ENCODE measurements around the gene SIM2. TPM values are rescaled to one million over a fixed set of nuclear protein-coding genes. Genes with fewer than 3 reads are reported as not detected.
"Not testable (repeated sequence)": the region's sequence is repeated elsewhere in the genome, so short reads cannot be mapped to it uniquely, and the experiment has no call there.

SIM2 gene
- total RNA-seq, result under 0.01 and 0.05 TPM in 2 replicates

DNA sequence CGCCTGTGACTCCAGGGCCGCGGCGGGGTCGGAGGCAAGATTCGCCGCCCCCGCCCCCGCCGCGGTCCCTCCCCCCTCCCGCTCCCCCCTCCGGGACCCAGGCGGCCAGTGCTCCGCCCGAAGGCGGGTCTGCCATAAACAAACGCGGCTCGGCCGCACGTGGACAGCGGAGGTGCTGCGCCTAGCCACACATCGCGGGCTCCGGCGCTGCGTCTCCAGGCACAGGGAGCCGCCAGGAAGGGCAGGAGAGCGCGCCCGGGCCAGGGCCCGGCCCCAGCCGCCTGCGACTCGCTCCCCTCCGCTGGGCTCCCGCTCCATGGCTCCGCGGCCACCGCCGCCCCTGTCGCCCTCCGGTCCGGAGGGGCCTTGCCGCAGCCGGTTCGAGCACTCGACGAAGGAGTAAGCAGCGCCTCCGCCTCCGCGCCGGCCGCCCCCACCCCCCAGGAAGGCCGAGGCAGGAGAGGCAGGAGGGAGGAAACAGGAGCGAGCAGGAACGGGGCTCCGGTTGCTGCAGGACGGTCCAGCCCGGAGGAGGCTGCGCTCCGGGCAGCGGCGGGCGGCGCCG is at the start of gene SIM2:
Gene SIM2, plus strand, starts transcription at position 135 of the 565 bp plus-strand sequence. CDS start 632 bp downstream, outside the sequence.
- peak; percentile 43 for DNase-seq

DNA sequence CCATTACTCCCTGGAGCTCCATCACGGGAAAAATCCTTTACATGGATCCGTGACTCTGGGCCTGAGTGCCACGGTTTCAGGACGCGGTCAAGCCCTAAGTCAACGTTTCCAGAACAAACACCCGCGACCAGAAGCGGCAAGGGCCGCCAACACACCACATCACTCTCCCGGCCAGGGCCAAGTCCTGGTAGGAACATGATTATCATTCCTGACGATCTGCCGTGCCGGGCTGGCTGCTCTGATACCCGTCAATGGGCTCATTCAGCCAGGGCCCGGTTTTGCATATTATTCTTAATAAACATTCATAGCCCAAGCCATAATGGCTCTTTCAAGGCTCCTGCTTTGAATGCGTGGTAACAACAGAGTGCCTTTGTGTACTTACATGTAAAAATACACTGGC is 44.6 kb upstream of the SIM2 start:
- no peak for DNase-seq

DNA sequence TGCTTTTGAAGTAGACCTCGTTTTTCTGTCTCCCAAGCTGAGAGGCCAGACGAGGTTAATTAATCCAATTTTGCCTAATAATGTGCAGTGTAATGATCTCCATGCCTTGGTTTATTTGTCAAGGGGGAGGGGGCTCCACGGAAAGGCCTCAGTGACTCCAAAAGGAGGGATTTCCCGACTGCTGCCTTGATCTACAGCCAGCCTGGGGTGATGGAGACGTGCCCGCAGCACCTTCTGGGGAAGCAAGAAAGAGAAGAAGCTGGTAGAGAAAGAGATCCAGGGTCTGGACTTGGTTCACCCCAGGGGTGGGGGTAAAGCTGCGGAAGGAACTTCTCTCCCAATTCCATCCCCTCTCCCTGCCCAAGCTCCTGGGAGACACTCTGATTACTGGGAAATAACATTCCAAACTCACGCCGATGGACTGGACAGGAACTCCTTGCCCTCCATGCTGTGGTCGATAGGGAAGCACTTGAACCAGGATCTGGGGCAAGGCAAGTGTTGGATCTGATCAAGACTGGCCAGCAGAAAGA is 44.1 kb upstream of the SIM2 start:
- no peak for DNase-seq

- no peak for DNase-seq
Measured at GRCh38 chr21:36656138-36656537, 42.8 kb upstream of the SIM2 start.

DNA sequence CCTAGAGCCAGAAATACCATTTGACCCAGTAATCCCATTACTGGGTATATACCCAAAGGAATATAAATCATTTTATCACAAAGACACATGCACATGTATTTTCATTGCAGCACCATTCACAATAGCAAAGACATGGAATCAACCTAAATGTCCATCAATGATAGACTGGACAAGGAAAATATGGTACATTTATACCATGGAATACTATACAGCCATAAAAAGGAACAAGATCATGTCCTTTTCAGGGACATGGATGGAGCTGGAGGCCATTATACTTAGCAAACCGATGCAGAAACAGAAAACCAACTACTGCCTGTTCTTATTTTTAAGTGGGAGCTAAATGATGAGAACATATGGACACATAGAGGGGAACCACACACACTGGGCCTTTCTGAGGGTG is 41.6 kb upstream of the SIM2 start:
- not testable (repeated sequence) for DNase-seq

GRCh38 chr21:36657999-36658398 is 40.9 kb upstream of the SIM2 start:
- DNase-seq, result no peak

DNA sequence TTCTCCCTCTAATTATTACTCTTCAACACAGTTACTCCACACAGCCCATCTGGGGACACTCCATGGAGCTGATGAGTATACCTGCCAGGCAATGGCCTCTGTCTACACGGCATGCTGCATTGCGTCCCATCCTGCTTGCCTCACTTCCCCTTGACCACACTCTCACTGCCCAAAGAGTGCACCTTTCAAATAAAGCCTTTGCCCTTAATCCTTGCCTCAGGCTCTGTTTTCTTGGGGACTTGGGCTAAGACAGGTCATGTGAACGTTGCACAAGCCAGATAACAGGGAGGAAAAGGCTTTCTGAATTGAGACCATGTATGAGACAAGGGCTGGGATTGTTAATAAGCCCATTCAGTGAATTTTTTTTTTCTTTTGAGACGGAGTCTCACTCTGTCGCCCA is 40.0 kb upstream of the SIM2 start:
- DNase-seq, result no peak

DNA sequence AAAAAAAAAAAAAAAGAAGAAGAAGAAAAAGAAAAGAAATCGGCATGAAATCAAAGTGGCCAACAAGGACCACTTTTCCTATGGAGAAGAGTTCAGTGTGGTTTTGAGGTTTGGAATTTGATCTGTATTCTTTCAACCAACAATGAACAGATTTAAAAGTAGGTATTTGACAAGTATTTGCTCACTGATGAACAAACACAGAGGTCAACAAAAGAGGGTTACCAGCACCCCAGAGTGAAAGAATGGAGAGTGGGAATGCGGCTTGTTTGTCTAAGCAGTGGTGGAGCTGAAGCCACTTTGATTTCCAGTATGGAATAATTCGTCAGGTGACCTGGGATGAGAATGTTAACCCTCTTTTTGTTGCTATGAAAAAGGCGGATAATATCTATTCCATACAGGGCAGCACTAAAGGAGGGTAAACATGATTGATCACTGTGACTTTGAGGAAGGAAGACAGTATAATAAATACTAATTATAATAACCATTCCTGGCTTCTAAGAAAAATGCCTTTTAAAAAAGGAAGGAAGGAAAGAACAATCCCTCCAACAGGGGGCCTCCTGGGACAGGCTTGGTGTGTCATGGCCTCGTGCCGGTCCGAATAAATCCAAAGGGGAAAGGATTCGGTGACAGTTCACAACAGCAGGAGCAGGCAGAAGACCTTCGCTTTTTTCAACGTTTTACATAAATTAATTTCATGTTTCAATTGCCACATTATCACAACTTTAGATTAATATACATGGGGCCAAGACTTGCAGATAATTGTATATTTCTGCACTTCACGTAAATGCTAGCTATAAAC is 37.2 kb upstream of the SIM2 start:
- peak; percentile 49 for DNase-seq

DNA sequence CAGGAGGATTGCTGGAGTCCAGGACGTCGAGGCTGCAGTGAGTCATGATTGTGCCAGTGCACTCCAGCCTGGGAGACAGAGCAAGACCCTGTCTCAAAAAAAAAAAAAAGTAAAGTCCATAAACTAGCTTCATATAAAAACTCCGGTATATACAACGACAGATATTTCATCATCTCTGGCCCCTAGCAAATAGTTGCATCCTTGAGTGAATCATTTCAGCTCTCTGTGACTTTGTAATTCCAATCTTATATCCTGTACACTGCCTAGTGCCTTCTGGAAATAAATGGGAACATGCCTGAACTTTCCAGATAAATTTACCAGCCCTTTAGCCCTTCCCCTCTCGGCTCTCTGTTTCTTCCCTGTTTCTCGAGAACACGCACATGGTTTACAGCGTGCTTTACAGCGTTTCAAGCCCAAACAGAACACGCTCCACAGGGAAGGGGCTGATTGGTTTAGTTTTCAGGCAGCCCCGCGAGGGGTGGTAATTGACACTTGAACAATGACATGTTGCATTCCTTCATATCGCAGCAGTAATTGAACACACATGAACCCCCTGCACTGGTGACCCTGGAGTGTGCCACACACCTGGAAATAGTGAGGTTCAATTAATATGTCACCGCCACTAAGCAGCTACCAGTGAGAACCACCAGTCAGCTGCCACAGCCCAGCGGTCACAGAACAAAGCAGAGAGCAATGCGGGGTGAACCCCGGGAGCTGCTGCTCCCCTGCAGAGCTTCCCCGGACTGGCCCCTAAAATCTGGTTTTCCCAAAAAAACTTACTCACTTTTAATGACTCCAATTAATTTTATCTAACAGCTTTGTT is 35.7 kb upstream of the SIM2 start:
- DNase-seq, result no peak

DNA sequence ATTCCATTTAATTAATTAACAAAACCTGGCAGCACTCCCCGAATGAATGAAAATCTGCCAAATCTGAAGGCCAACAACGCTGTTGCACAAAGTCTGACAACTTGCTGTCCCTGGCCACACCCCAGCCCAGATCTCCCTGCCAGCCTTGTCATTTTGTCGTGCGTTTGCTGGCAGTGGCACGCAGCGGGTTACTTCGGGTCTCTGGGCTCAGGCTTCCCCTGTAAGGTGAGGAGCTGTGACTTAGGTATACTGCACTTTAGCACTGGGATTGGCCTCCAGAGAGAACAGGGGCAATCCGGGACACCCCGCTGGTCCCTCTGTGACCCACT is 34.3 kb upstream of the SIM2 start:
- no peak for DNase-seq

DNA sequence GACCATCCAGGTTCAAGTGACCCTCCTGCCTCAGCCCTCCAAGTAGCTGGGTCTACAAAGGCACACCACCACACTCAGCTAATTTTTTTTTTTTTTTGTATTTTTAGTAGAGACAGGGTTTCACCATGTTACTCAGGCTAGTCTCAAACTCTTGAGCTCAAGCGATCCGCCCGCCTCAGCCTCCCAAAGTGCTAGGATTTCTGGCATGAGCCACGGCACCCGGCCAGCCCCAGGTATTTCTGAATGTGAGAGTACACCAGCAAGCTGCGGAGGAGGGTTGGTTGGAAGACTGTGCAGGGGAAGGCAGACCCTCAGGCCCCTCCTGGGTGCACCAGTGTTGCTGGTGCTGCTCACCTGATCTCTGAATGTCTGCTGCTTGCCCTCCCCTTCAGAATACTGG is 33.1 kb upstream of the SIM2 start:
- DNase-seq, result no peak

GRCh38 chr21:36668713-36669112 is 30.2 kb upstream of the SIM2 start:
- DNase-seq, result no peak

DNA sequence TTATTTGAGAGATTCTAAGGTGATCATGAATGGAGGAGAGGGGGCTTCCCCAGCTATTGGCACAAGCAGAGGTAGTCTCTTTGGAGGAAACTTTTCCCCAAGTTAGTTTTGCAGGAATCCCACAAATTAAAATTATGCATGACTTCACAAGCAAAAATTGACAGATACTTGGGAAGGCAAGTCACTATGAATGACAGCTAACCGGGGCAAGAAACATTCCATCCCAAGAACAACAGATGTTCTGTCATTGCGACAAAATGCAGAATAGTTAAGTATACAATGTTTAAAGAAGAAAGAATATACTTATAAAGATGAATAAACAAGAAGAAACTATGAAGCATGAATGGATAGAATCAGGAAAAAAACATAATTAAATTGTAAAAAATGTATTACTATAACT is 27.1 kb upstream of the SIM2 start:
- DNase-seq, result no peak

GRCh38 chr21:36672296-36672695 is 26.6 kb upstream of the SIM2 start:
- not testable (repeated sequence) for DNase-seq

DNA sequence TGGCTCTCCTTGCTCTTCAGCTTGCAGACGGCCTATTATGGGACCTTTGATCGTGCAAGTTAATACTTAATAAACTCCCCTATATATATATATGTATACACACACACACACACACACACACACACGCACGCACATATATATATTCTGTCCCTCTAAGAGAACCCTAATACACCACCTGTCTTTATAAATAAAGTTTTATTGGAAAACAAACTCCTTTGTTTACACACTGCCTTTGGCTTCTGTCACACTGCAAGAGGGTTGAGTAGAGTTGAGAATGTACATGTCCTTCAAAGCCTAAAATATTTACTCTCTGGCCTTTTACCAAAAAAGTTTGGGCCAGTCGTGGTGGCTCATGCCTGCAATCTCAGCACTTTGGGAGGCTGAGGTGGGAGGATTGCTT is 26.2 kb upstream of the SIM2 start:
- DNase-seq, result no peak

- DNase-seq, result no peak
Measured at GRCh38 chr21:36676039-36676950, 22.6 kb upstream of the SIM2 start.

DNA sequence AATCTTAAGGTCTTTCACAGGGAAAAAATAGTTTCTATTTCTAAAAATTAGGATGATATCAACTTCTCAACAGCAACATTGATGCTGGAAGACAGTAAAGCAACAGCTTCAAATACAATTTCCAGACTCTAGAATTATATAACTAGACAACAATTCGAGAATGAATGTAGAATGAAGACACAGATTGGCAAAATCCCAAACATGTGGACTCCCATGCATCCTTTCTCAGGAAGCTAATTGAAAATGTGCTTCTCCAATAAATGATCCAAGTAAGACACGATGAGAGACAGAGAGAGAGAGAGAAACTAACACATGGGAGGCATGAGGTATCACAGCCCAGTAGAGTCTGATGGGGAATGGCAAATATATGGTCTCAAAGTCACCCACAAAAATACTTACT is 21.5 kb upstream of the SIM2 start:
- DNase-seq, result no peak

GRCh38 chr21:36678538-36678937 is 20.4 kb upstream of the SIM2 start:
- no peak for DNase-seq

DNA sequence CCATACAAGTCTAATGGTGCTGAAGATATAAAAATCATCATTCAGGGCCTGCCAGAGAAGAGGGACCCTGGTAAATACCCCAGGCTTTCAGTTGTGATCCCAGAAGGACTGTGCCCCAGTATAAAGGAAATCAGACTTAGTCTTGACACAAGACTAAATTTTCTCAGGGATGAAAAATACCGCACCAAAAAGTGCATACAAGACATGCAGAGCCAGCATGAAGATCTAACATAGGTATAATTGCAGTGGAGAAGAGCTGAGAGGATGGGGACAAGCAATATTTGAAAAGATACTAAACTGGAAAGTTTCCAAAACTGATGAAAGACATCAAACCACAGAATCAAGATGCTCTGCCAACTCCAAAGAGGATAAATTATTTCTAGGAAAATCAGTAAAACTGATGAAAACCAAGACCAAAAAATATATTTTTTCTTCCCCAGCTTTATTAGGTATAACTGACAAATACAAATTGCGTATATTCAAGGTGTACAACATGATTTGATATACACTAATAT is 17.7 kb upstream of the SIM2 start:
- no peak for DNase-seq

GRCh38 chr21:36684957-36685714 is 13.8 kb upstream of the SIM2 start:
- DNase-seq, result no peak

DNA sequence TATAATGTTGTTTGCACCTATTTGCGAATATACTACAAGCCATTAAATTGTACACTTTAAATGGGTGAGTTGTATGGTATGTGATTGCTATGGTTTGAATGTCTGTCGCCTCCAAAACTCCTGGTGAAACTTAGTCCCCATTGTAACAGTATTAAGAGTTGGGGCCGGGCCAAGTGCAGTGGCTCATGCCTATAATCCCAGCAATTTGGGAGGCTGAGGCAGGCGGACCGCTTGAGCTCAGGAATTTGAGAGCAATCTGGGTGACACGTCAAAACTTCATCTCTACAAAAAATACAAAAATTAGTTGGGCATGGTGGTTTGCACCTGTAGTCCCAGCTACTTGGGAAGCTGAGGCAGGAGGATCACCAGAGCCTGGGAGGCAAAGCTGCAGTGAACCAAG is 12.0 kb upstream of the SIM2 start:
- DNase-seq, result no peak
